SK-N-SH (cell line): ENCODE data around the gene ANXA8. TPM values are rescaled to one million over a fixed set of nuclear protein-coding genes. Genes with fewer than 3 reads are reported as not detected.
"Not testable (repeated sequence)": the region's sequence is repeated elsewhere in the genome, so short reads cannot be mapped to it uniquely, and the experiment has no call there.

ENCODE experiments used
- CTCF ChIA-PET: fragments of 300-600, 350-600 bp; formaldehyde crosslinking; extraction: SDS; loops from one replicate; lab custom pipeline; 2021; lab: Yijun Ruan, JAX
- POLR2A ChIA-PET: fragments of 350-600 bp; sonication (Branson Sonifier 250); formaldehyde crosslinking; extraction: SDS; loops from one replicate; lab custom pipeline; 2020; ENCODE audit warnings: antibody characterized with exemption, inconsistent platforms; lab: Yijun Ruan, JAX
- DNase-seq: peaks from one replicate; pipeline ENCODE4 v3.0.0; 2012
- H2AFZ ChIP-seq: fragments of 200-600 bp; sonication (generic); 2 replicates; pipeline ENCODE4 v1.8.1; 2016; ENCODE audit warnings: antibody characterized with exemption, mild to moderate bottlenecking, low read depth
- H3F3A ChIP-seq: fragments of 200-600 bp; sonication (generic); replicated peaks from 2 replicates; pipeline ENCODE3; 2016; ENCODE audit warnings: antibody characterized with exemption, mild to moderate bottlenecking; ENCODE audit not compliant: insufficient read depth
- H3K27ac ChIP-seq, 2 experiments: fragments of 200-500 bp in 1 of 2; fragments of 200-600 bp in 1 of 2; sonication (Bioruptor generic) in 1 of 2; sonication (generic), shearing (Covaris generic) in 1 of 2; 2 replicates each; pipeline versions ENCODE4 v1.5.1 to v1.6.1; 2014 to 2016; ENCODE audit warnings: low read depth in 2 of 2, inconsistent platforms in 1 of 2, low read length in 1 of 2, mild to moderate bottlenecking in 1 of 2, mixed read lengths in 1 of 2
- H3K27me3 ChIP-seq: fragments of 200-600 bp; sonication (generic), shearing (Covaris generic); 2 replicates; pipeline ENCODE4 v1.6.1; 2016; ENCODE audit warnings: mixed run types; ENCODE audit not compliant: insufficient read depth
- H3K36me3 ChIP-seq, 2 experiments: fragments of 200-500 bp in 1 of 2; fragments of 200-600 bp in 1 of 2; sonication (Bioruptor generic) in 1 of 2; sonication (generic) in 1 of 2; replicated peaks in 1 of 2; 2 replicates each; pipeline versions ENCODE3 to v1.5.1; 2014 to 2016; ENCODE audit warnings: low read length in 1 of 2, mild to moderate bottlenecking in 1 of 2; ENCODE audit not compliant: insufficient read depth in 2 of 2, control insufficient read depth in 1 of 2
- H3K4me1 ChIP-seq, 2 experiments: fragments of 200-500 bp in 1 of 2; fragments of 200-600 bp in 1 of 2; sonication (Bioruptor generic) in 1 of 2; sonication (generic), shearing (Covaris generic) in 1 of 2; 2 replicates each; pipeline versions ENCODE4 v1.5.1 to v1.6.1; 2014 to 2016; ENCODE audit warnings: low read depth in 1 of 2, low read length in 1 of 2, mixed run types in 1 of 2; ENCODE audit not compliant: insufficient read depth in 2 of 2, control insufficient read depth in 1 of 2
- H3K4me2 ChIP-seq: fragments of 200-600 bp; sonication (generic), shearing (Covaris generic); 2 replicates; pipeline ENCODE4 v1.6.1; 2017; ENCODE audit warnings: mixed run types
- H3K4me3 ChIP-seq, 2 experiments: fragments of 200-500 bp in 1 of 2; fragments of 200-600 bp in 1 of 2; sonication (Bioruptor generic) in 1 of 2; sonication (generic), shearing (Covaris generic) in 1 of 2; 2 replicates each; pipeline versions ENCODE4 v1.5.1 to v1.8.1; 2014 to 2016; ENCODE audit warnings: low read depth in 2 of 2, inconsistent platforms in 1 of 2, low read length in 1 of 2, mild to moderate bottlenecking in 1 of 2, mixed read lengths in 1 of 2, moderate library complexity in 1 of 2
- H3K79me2 ChIP-seq: fragments of 200-600 bp; sonication (generic); 2 replicates; pipeline ENCODE4 v1.8.1; 2017; ENCODE audit warnings: mild to moderate bottlenecking; ENCODE audit not compliant: insufficient read depth
- H3K9ac ChIP-seq: fragments of 200-600 bp; sonication (generic); 2 replicates; pipeline ENCODE4 v1.6.1; 2017; ENCODE audit warnings: mixed run types
- H3K9me2 ChIP-seq: fragments of 200-600 bp; sonication (generic); 2 replicates; pipeline ENCODE4 v1.6.1; 2017; ENCODE audit warnings: mixed run types
- H3K9me3 ChIP-seq: fragments of 200-600 bp; sonication (generic); 2 replicates; pipeline ENCODE4 v1.6.1; 2017; ENCODE audit warnings: mixed run types, mild to moderate bottlenecking, moderate library complexity
- H4K20me1 ChIP-seq: fragments of 200-600 bp; sonication (generic); 2 replicates; pipeline ENCODE4 v1.6.1; 2017; ENCODE audit warnings: mild to moderate bottlenecking, mixed run types; ENCODE audit not compliant: insufficient read depth
- WGBS: methylation state at CpG from one replicate; pipeline ENCODE4 v1.1.6; 2017; ENCODE audit warnings: low lambda C conversion rate; 5-methylcytosine and 5-hydroxymethylcytosine counted together
- polyA plus RNA-seq, 3 experiments: library from polyadenylated mRNA; depleted of rRNA; stranded (reverse); fragments of >200 nt; gene quantifications; 2 replicates each; pipeline ENCODE4 v1.2.3, GENCODE V29; 2012

The ANXA8 gene
- polyA plus RNA-seq, 1 of the 3 experiments (the other 2 are of a cell fraction), result 0.15 TPM

DNA sequence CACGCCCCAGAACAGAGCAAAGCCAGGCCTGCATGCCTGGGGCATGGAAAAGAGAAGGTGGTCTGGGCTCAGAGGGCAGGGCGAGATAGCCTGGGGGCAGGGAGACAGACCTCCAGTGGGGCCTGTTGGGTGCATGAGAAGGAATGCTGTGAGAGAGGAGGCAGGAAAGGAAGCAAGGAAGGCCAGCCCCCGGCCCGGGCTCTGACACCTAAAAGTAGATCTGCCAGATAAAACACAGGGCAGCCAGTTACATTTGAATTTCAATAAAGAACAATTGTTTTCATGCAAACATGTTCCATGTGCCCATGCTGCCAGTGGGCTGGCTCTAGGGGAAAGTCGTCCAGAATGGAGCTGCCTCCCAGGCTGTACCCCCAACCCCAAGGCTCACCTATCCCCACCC lies 5.8 kb downstream of the ANXA8 start:
- H3K4me2 ChIP-seq, H3K36me3 ChIP-seq, H4K20me1 ChIP-seq, H3K79me2 ChIP-seq, H2AFZ ChIP-seq, H3K9ac ChIP-seq, H3K27ac ChIP-seq, CTCF ChIA-PET, H3K9me2 ChIP-seq, DNase-seq, H3K27me3 ChIP-seq, H3K4me3 ChIP-seq, H3K4me1 ChIP-seq, H3F3A ChIP-seq, H3K9me3 ChIP-seq, POLR2A ChIA-PET: not testable (repeated sequence)
- WGBS, result 93% methylated on average over 2 of the region's 5 CpGs

GRCh38 chr10:47477078-47477477 lies 6.8 kb downstream of the ANXA8 start:
- H3K36me3 ChIP-seq, H4K20me1 ChIP-seq, H3K4me3 ChIP-seq, H3K79me2 ChIP-seq, H2AFZ ChIP-seq, H3K27me3 ChIP-seq, H3K9ac ChIP-seq, H3K4me2 ChIP-seq, DNase-seq, POLR2A ChIA-PET, H3K9me2 ChIP-seq, H3K9me3 ChIP-seq, CTCF ChIA-PET, H3K27ac ChIP-seq, H3F3A ChIP-seq, H3K4me1 ChIP-seq: not testable (repeated sequence)
- no CpG with 5 or more reads among the region's 11 CpGs for WGBS

- H3K9me2 ChIP-seq, H4K20me1 ChIP-seq, CTCF ChIA-PET, DNase-seq, H3K4me3 ChIP-seq, H3K27ac ChIP-seq, H3K79me2 ChIP-seq, POLR2A ChIA-PET, H3K9me3 ChIP-seq, H3K9ac ChIP-seq, H3K27me3 ChIP-seq, H3K36me3 ChIP-seq, H3K4me2 ChIP-seq, H3K4me1 ChIP-seq, H3F3A ChIP-seq, H2AFZ ChIP-seq: not testable (repeated sequence)
- no CpG with 5 or more reads among the region's 5 CpGs for WGBS
These were observed 8.8 kb downstream of the ANXA8 start for GRCh38 chr10:47475101-47475500.

- WGBS, result no CpG with 5 or more reads among the region's 7 CpGs
- H3K4me3 ChIP-seq, H2AFZ ChIP-seq, H3K79me2 ChIP-seq, H3K27ac ChIP-seq, H3K9ac ChIP-seq, CTCF ChIA-PET, H3K36me3 ChIP-seq, H3K9me3 ChIP-seq, H4K20me1 ChIP-seq, H3K4me2 ChIP-seq, H3K9me2 ChIP-seq, POLR2A ChIA-PET, H3K4me1 ChIP-seq, H3K27me3 ChIP-seq, H3F3A ChIP-seq, DNase-seq: not testable (repeated sequence)
These were observed 10.4 kb downstream of the ANXA8 start for GRCh38 chr10:47473516-47473915.

DNA sequence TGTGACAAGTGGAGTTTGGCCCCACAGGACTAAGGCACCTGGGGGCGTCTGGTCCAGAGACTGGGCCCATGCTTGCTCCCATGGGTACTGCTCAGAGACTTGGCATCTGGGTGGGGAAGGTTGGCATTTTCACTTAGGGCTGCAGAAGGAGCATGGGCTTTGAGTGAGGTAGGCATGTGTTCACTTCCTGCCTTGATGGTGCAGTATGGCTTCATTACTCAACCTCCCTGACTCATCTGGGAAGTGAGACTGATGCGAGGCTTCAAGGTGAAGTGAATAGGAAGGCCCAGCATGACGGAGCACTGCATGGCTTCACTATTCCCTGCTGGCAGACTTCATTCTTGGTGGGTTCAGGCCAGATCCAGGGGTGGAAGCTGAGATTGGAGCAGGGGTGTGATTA lies 11.3 kb downstream of the ANXA8 start:
- CTCF ChIA-PET, H3K9ac ChIP-seq, POLR2A ChIA-PET, H3K27me3 ChIP-seq, H3K36me3 ChIP-seq, H3K4me2 ChIP-seq, H3K4me3 ChIP-seq, H4K20me1 ChIP-seq, H3K9me2 ChIP-seq, H3K27ac ChIP-seq, H3F3A ChIP-seq, DNase-seq, H3K4me1 ChIP-seq, H2AFZ ChIP-seq, H3K79me2 ChIP-seq, H3K9me3 ChIP-seq: not testable (repeated sequence)
- no CpG with 5 or more reads among the region's 3 CpGs for WGBS

DNA sequence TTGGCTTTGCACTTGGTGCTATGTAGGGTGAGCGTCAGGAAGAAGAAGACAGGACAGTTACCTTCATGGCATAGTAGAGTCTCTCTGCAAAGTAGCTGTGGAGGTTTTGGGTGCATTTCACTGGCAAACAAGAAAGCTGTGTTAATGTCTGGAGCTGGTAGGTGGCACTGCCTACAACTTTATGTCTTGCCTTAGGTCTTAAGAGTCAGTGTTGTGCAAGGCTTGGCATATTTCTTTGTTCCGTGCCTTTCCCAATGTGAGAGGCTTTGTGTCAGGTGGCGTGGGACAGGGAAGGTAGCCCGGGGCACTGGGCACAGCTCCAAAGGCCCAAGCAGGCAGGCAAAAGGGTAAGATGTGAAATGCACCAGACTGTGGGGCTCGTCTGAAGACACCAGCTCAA lies 11.8 kb downstream of the ANXA8 start:
- H3F3A ChIP-seq, H3K4me3 ChIP-seq, DNase-seq, H3K9me3 ChIP-seq, H2AFZ ChIP-seq, H3K27me3 ChIP-seq, H3K4me2 ChIP-seq, H4K20me1 ChIP-seq, POLR2A ChIA-PET, CTCF ChIA-PET, H3K27ac ChIP-seq, H3K79me2 ChIP-seq, H3K9me2 ChIP-seq, H3K4me1 ChIP-seq, H3K36me3 ChIP-seq, H3K9ac ChIP-seq: not testable (repeated sequence)
- WGBS, result no CpG with 5 or more reads among the region's 5 CpGs
